ENCODE data around the gene DUOXA2. TPM values are rescaled to one million over a fixed set of nuclear protein-coding genes. Genes with fewer than 3 reads are reported as not detected.
A peak's percentile ranks its signal among the peaks of the same experiment; 100 is the strongest.

Gene DUOXA2
- total RNA-seq, 2 donors from 2014 or later = 30.2 to 48.5 TPM

- DNase-seq = no peak
- Histone ChIP-seq H3K9me3 (no peaks in the 10 kb centered on the region), H3K27ac (no peak overlapping the region), H3K4me3 (no peak overlapping the region), H3K4me1 (no peaks in the 10 kb centered on the region), H3K36me3 (no peaks in the 10 kb centered on the region), H3K9ac (ENCODE audit: low read depth in 2 of 2, low read length in 2 of 2) (no peak overlapping the region), H3K27me3 (no peaks in the 10 kb centered on the region)
- intact Hi-C loops (cut with DNase I) = no loop called here
- TF ChIP-seq CTCF (IDR thresholded peaks at IDR 0.05) = no peak
Measured at GRCh38 chr15:45083223-45083622, 30.9 kb upstream of the DUOXA2 start.

GRCh38 chr15:45084163-45084562 lies 30.0 kb upstream of the DUOXA2 start:
- H3K27me3 ChIP-seq = no peaks in the 10 kb centered on the region
- TF ChIP-seq CTCF (IDR thresholded peaks at IDR 0.05) = no peak
- H3K4me3 ChIP-seq = no peak overlapping the region
- no peak overlapping the region for H3K9ac ChIP-seq (ENCODE audit: low read depth in 2 of 2, low read length in 2 of 2)
- no peak overlapping the region for H3K27ac ChIP-seq
- DNase-seq = no peak
- no peaks in the 10 kb centered on the region for H3K9me3 ChIP-seq
- H3K4me1 ChIP-seq = no peaks in the 10 kb centered on the region
- H3K36me3 ChIP-seq = no peaks in the 10 kb centered on the region
- intact Hi-C loops (cut with DNase I) = no loop called here

GRCh38 chr15:45087513-45087912 lies 26.6 kb upstream of the DUOXA2 start:
- Histone ChIP-seq H3K27me3 (no peaks in the 10 kb centered on the region), H3K36me3 (no peaks in the 10 kb centered on the region), H3K9me3 (no peaks in the 10 kb centered on the region), H3K4me1 (no peaks in the 10 kb centered on the region), H3K9ac (ENCODE audit: low read depth in 2 of 2, low read length in 2 of 2) (no peak overlapping the region), H3K4me3 (no peak overlapping the region), H3K27ac (no peak overlapping the region)
- intact Hi-C loops (cut with DNase I) = no loop called here
- no peak for DNase-seq
- TF ChIP-seq CTCF (IDR thresholded peaks at IDR 0.05) = no peak

GRCh38 chr15:45088801-45089711 lies 25.1 kb upstream of the DUOXA2 start:
- no peak for DNase-seq
- H3K27me3 ChIP-seq = no peaks in the 10 kb centered on the region
- no peak for TF ChIP-seq CTCF (IDR thresholded peaks at IDR 0.05)
- H3K27ac ChIP-seq = no peak overlapping the region
- H3K9ac ChIP-seq (ENCODE audit: low read depth in 2 of 2, low read length in 2 of 2) = peak overlapping the region in 1 of 2 donors; percentile 14
- no peaks in the 10 kb centered on the region for H3K36me3 ChIP-seq
- no peaks in the 10 kb centered on the region for H3K4me1 ChIP-seq
- no peaks in the 10 kb centered on the region for H3K9me3 ChIP-seq
- no peak overlapping the region for H3K4me3 ChIP-seq
- intact Hi-C loops (cut with DNase I) = no loop called here

GRCh38 chr15:45089712-45090373 lies 24.3 kb upstream of the DUOXA2 start:
- DNase-seq = no peak
- Histone ChIP-seq H3K27ac (no peak overlapping the region), H3K36me3 (no peaks in the 10 kb centered on the region), H3K9ac (ENCODE audit: low read depth in 2 of 2, low read length in 2 of 2) (no peak overlapping the region), H3K4me1 (no peaks in the 10 kb centered on the region), H3K9me3 (no peaks in the 10 kb centered on the region), H3K4me3 (no peak overlapping the region), H3K27me3 (no peaks in the 10 kb centered on the region)
- intact Hi-C loops (cut with DNase I) = no loop called here
- no peak for TF ChIP-seq CTCF (IDR thresholded peaks at IDR 0.05)
